HCT116 (cell line): ENCODE results near the gene CDC42BPA. TPM values are rescaled to one million over a fixed set of nuclear protein-coding genes. Genes with fewer than 3 reads are reported as not detected.

ENCODE experiments used
- ATAC-seq: fragments of 200-7000 bp; cut with Tn5 transposase; 2 replicates; pipeline ENCODE4 v1.9.1; 2020; ENCODE audit warnings: mild to moderate bottlenecking, moderate library complexity
- BruUV-seq: library from RNA; stranded (reverse); fragments of 400-500 nt; replicated peaks from 2 replicates; lab custom pipeline; 2021; lab: Mats Ljungman, UMichigan
- CTCF ChIA-PET: fragments of 300-600 bp; sonication (Branson Sonifier 250); formaldehyde crosslinking; loops from one replicate; lab custom pipeline; 2021; ENCODE audit warnings: antibody characterized with exemption; lab: Charles Lee
- POLR2A ChIA-PET: fragments of 300-600, 350-600 bp; sonication (Branson Sonifier 250); formaldehyde crosslinking; loops from one replicate; lab custom pipeline; 2021; ENCODE audit warnings: antibody characterized with exemption; lab: Charles Lee
- RAD21 ChIA-PET, 2 experiments: fragments of 300-600 bp; sonication (Branson Sonifier 250); formaldehyde crosslinking; loops; one replicate each; lab custom pipeline; 2023; ENCODE audit warnings: low total read pairs in 2 of 2; ENCODE audit not compliant: uncharacterized antibody in 2 of 2, unreplicated experiment in 2 of 2, low non-redundant PET in 1 of 2; lab: Charles Lee
- DNase-seq: peaks from one replicate; pipeline ENCODE4 v3.0.0-alpha.2; 2010; ENCODE audit warnings: low read depth, low spot score
- H2AFZ ChIP-seq: fragments of 200-600 bp; shearing (Covaris generic), sonication (generic); 2 replicates; pipeline ENCODE4 v1.6.1; 2017; ENCODE audit warnings: low read depth, mixed run types, mixed read lengths, antibody characterized with exemption, low read length; ENCODE audit not compliant: poor library complexity, severe bottlenecking
- H3K27ac ChIP-seq: 2 replicates; pipeline ENCODE4 v1.5.1; 2012; ENCODE audit warnings: low read depth, low read length
- H3K27me3 ChIP-seq: fragments of 200-600 bp; sonication (generic); 2 replicates; pipeline ENCODE4 v1.6.1; 2016; ENCODE audit warnings: mixed run types, low read length, mixed read lengths; ENCODE audit not compliant: insufficient read depth
- H3K36me3 ChIP-seq, 2 experiments: fragments of 200-500 bp in 1 of 2; fragments of 200-600 bp in 1 of 2; sonication (Bioruptor generic) in 1 of 2; sonication (generic) in 1 of 2; 2 replicates each; pipeline versions ENCODE4 v1.5.1 to v1.6.1; 2014 to 2016; ENCODE audit warnings: low read length in 2 of 2, inconsistent platforms in 1 of 2, mixed read lengths in 1 of 2, mixed run types in 1 of 2; ENCODE audit not compliant: insufficient read depth in 2 of 2, control insufficient read depth in 1 of 2
- H3K4me1 ChIP-seq, 2 experiments: fragments of 200-600 bp in 1 of 2; sonication (generic) in 1 of 2; 2 replicates each; pipeline versions ENCODE4 v1.5.1 to v1.6.1; 2012 to 2017; ENCODE audit warnings: low read length in 2 of 2, inconsistent platforms in 1 of 2, mild to moderate bottlenecking in 1 of 2, mixed read lengths in 1 of 2, mixed run types in 1 of 2, moderate library complexity in 1 of 2; ENCODE audit not compliant: insufficient read depth in 2 of 2, control insufficient read depth in 1 of 2
- H3K4me2 ChIP-seq: fragments of 200-600 bp; sonication (generic); 2 replicates; pipeline ENCODE4 v1.6.1; 2017; ENCODE audit warnings: mixed run types, low read length, mixed read lengths
- H3K4me3 ChIP-seq, 2 experiments: fragments of 200-600 bp in 1 of 2; sonication (generic) in 1 of 2; replicated peaks in 1 of 2; 2 replicates each; pipeline ENCODE4 v1.5.1; 2011 to 2016; ENCODE audit warnings: low read length in 2 of 2, control low read depth in 1 of 2, low read depth in 1 of 2, mild to moderate bottlenecking in 1 of 2, mixed read lengths in 1 of 2, mixed run types in 1 of 2
- H3K79me2 ChIP-seq: fragments of 200-600 bp; sonication (generic); 2 replicates; pipeline ENCODE4 v1.6.1; 2017; ENCODE audit warnings: mild to moderate bottlenecking, mixed run types, low read length, moderate library complexity, mixed read lengths; ENCODE audit not compliant: insufficient read depth
- H3K9ac ChIP-seq: fragments of 200-600 bp; sonication (generic); 2 replicates; pipeline ENCODE4 v1.6.1; 2016; ENCODE audit warnings: low read length, mixed read lengths
- H3K9me2 ChIP-seq: fragments of 200-600 bp; sonication (generic), shearing (Covaris generic); 2 replicates; pipeline ENCODE4 v1.6.1; 2017; ENCODE audit warnings: mixed run types, mild to moderate bottlenecking, moderate library complexity; ENCODE audit not compliant: insufficient read depth
- H3K9me3 ChIP-seq, 2 experiments: fragments of 200-500 bp in 1 of 2; fragments of 200-600 bp in 1 of 2; sonication (Bioruptor generic) in 1 of 2; sonication (generic) in 1 of 2; 2 replicates each; pipeline ENCODE4 v1.6.1; 2014 to 2017; ENCODE audit warnings: low read length in 2 of 2, mixed read lengths in 2 of 2, inconsistent platforms in 1 of 2, low read depth in 1 of 2, mild to moderate bottlenecking in 1 of 2, mixed run types in 1 of 2, moderate library complexity in 1 of 2; ENCODE audit not compliant: control insufficient read depth in 1 of 2, insufficient read depth in 1 of 2
- H4K20me1 ChIP-seq: fragments of 200-600 bp; sonication (generic), shearing (Covaris generic); 2 replicates; pipeline ENCODE4 v1.6.1; 2017; ENCODE audit warnings: mixed run types, mild to moderate bottlenecking, moderate library complexity; ENCODE audit not compliant: insufficient read depth
- ELF1 ChIP-seq: IDR thresholded peaks from 2 replicates; pipeline ENCODE4 v1.6.1; 2012; ENCODE audit warnings: low read depth, borderline replicate concordance
- FOSL1 ChIP-seq: IDR thresholded peaks from 2 replicates; pipeline ENCODE4 v1.6.1; 2012; ENCODE audit warnings: low read depth
- JUND ChIP-seq: IDR thresholded peaks from 2 replicates; pipeline ENCODE4 v1.6.1; 2012
- POLR2A ChIP-seq: IDR thresholded peaks from 2 replicates; pipeline ENCODE4 v1.7.0; 2011; ENCODE audit warnings: borderline replicate concordance; ENCODE audit not compliant: insufficient read depth, insufficient read length; ENCODE audit errors: extremely low read depth
- RAD21 ChIP-seq: IDR thresholded peaks from 2 replicates; pipeline ENCODE4 v1.6.1; 2012; ENCODE audit warnings: low read depth, mild to moderate bottlenecking
- SP1 ChIP-seq: IDR thresholded peaks from 2 replicates; pipeline ENCODE4 v1.6.1; 2012; ENCODE audit warnings: low read depth
- SRF ChIP-seq: IDR thresholded peaks from 2 replicates; pipeline ENCODE4 v1.6.1; 2012; ENCODE audit warnings: low read depth
- YY1 ChIP-seq: IDR thresholded peaks from 2 replicates; pipeline ENCODE4 v1.6.1; 2011; ENCODE audit warnings: low read length, low read depth, moderate library complexity, mild to moderate bottlenecking; ENCODE audit not compliant: insufficient replicate concordance; ENCODE audit errors: extremely low read depth
- ZFX ChIP-seq: fragments of 450-650 bp; IDR thresholded peaks from 2 replicates; pipeline ENCODE4 v1.6.1; 2017
- ZNF274 ChIP-seq: fragments of 200-500 bp; sonication (Bioruptor generic); IDR thresholded peaks from 2 replicates; pipeline ENCODE4 v1.6.1; 2014; ENCODE audit warnings: mild to moderate bottlenecking, low read depth, low read length, inconsistent platforms
- intact Hi-C: fragments of 100-400 bp; cut with micrococcal nuclease; formaldehyde crosslinking; loops from 2 replicates; pipeline ENCODE4 v1.10.0; 2022
- total RNA-seq: library from RNA; stranded (reverse); gene quantifications from one replicate; pipeline ENCODE4 v1.2.1, GENCODE V29; 2021; ENCODE audit not compliant: unreplicated experiment
- TF ChIP-seq, protein P1 (sequence below): IDR thresholded peaks from 2 replicates; pipeline ENCODE4 v1.6.1; 2012
- TF ChIP-seq, protein P2 (sequence below): IDR thresholded peaks from 2 replicates; pipeline ENCODE4 v1.6.1; 2012

Gene CDC42BPA
- total RNA-seq, 1 experiment from 2014 or later = 44.0 TPM

DNA sequence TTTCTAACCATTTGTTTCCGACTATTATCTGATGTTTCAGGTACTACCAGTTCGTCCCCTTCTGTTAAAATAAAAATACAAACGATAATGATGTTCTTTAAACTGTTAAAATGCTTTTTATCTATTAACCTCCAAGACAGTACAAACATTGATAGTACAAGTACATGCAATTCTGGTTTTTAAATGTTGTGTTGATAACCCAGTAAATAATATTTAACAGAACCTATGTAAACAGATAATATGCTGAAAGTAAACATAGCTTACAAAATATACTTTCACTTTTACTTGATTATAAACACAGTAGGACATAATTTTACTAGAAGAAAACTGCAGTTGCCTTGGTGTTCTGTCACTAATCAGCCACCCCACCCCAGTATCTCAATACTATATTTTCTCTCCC lies 301.3 kb downstream of the CDC42BPA start:
- no peak overlapping the region for H3K4me3 ChIP-seq
- H3K79me2 ChIP-seq = no peaks in the 10 kb centered on the region
- ChIA-PET POLR2A (no interaction called here), CTCF (no interaction called here), RAD21 (no interaction called here)
- H2AFZ ChIP-seq = no peak overlapping the region
- no peaks in the 10 kb centered on the region for H3K9me3 ChIP-seq
- H3K9me2 ChIP-seq = no peaks in the 10 kb centered on the region
- no peak overlapping the region for H3K4me2 ChIP-seq
- intact Hi-C loops = no loop called here
- peaks cover 0 to 9% of the 10 kb centered on the region in 2 experiments; a peak in 3 of 4 replicates for H3K36me3 ChIP-seq
- BruUV-seq = no TSS peak
- no peaks in the 10 kb centered on the region for H3K27me3 ChIP-seq
- H3K4me1 ChIP-seq = no peaks in the 10 kb centered on the region
- H3K9ac ChIP-seq = no peak overlapping the region
- TF ChIP-seq FOSL1 (no peak), POLR2A (no peak), YY1 (no peak), SP1 (no peak), RAD21 (no peak), ELF1 (no peak)
- TF ChIP-seq, protein P1, sequence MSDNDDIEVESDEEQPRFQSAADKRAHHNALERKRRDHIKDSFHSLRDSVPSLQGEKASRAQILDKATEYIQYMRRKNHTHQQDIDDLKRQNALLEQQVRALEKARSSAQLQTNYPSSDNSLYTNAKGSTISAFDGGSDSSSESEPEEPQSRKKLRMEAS = no peak
- TF ChIP-seq, protein P2, sequence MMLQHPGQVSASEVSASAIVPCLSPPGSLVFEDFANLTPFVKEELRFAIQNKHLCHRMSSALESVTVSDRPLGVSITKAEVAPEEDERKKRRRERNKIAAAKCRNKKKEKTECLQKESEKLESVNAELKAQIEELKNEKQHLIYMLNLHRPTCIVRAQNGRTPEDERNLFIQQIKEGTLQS = no peak
- no peak overlapping the region for H3K27ac ChIP-seq
- no peaks in the 10 kb centered on the region for H4K20me1 ChIP-seq
- DNase-seq = no peak
- ATAC-seq = no peak

DNA sequence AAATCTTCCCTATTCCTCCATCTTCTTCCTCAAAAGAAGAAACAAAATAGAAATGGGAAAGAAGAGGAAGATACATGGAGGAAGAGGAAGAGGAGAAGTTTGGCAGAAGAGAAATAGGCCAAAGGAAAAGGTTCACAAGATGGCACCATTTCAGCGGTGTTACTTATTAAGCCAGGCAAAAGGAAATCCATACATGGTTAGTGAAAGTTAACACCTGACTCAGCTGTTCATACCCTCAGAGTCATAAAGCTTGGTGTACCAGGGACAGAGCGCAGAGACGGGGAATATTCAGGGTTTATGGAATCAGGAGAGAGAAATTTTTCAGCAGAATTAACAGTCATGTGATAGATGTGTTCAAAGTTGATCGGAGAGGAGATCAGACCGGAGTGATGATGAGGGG lies 307.6 kb downstream of the CDC42BPA start:
- no peak overlapping the region for H3K4me3 ChIP-seq
- no peak overlapping the region for H3K9ac ChIP-seq
- H3K9me3 ChIP-seq = no peaks in the 10 kb centered on the region
- POLR2A ChIA-PET = no interaction called here
- DNase-seq (no peak), ATAC-seq (no peak)
- TF ChIP-seq SP1 (no peak), ZNF274 (no peak), JUND (no peak), ZFX (no peak), SRF (no peak)
- H3K4me2 ChIP-seq = no peak overlapping the region
- no peak overlapping the region for H3K27ac ChIP-seq
- H3K27me3 ChIP-seq = no peaks in the 10 kb centered on the region
- H3K9me2 ChIP-seq = no peaks in the 10 kb centered on the region
- no TSS peak for BruUV-seq
- no peak overlapping the region for H2AFZ ChIP-seq
- H3K4me1 ChIP-seq = no peaks in the 10 kb centered on the region
- no peaks in the 10 kb centered on the region for H3K79me2 ChIP-seq
- CTCF ChIA-PET = no interaction called here
- RAD21 ChIA-PET = no interaction called here
- H4K20me1 ChIP-seq = no peaks in the 10 kb centered on the region
- intact Hi-C loops = no loop called here
- H3K36me3 ChIP-seq = peaks cover 0 to 2% of the 10 kb centered on the region in 2 experiments; a peak in 1 of 4 replicates
